NCI-H460 (cell line): Measurements from ENCODE around the gene ZMPSTE24. TPM values are rescaled to one million over a fixed set of nuclear protein-coding genes. Genes with fewer than 3 reads are reported as not detected.
"Not testable (repeated sequence)": the region's sequence is repeated elsewhere in the genome, so short reads cannot be mapped to it uniquely, and the experiment has no call there.

ENCODE experiments used
- DNase-seq: peaks from one replicate; pipeline ENCODE4 v3.0.0-alpha.2; 2016; ENCODE audit warnings: low read depth; ENCODE audit errors: extremely low read depth
- total RNA-seq: library from RNA; depleted of rRNA; stranded (reverse); fragments of >200 nt; shearing (Covaris generic); gene quantifications from 2 replicates; pipeline ENCODE4 v1.2.3, GENCODE V29; 2014; rRNA removed

Gene ZMPSTE24
- total RNA-seq, 1 experiment from 2014 or later, result 92.2 TPM

- no peak for DNase-seq
These were observed 58.8 kb downstream of the ZMPSTE24 start, which contains the start of gene COL9A2 for GRCh38 chr1:40316595-40317393. TSS of gene COL9A2 (minus strand) at chr1:40317286. CDS start at chr1:40317197, 89 bp downstream.

GRCh38 chr1:40317394-40318074 lies 59.5 kb downstream of the ZMPSTE24 start:
- no peak for DNase-seq

GRCh38 chr1:40318476-40318875 lies 60.4 kb downstream of the ZMPSTE24 start:
- no peak for DNase-seq

GRCh38 chr1:40318970-40319621 lies 61.1 kb downstream of the ZMPSTE24 start:
- no peak for DNase-seq

GRCh38 chr1:40331403-40331802 lies 73.4 kb downstream of the ZMPSTE24 start:
- DNase-seq, result not testable (repeated sequence)

GRCh38 chr1:40332695-40333094 lies 74.7 kb downstream of the ZMPSTE24 start:
- DNase-seq, result no peak

GRCh38 chr1:40337443-40337842 lies 79.4 kb downstream of the ZMPSTE24 start:
- DNase-seq, result no peak

- DNase-seq, result peak; percentile 62
These were observed 80.8 kb downstream of the ZMPSTE24 start for GRCh38 chr1:40338745-40339419.

GRCh38 chr1:40339420-40340323 lies 81.6 kb downstream of the ZMPSTE24 start:
- DNase-seq, result no peak

- no peak for DNase-seq
These were observed 83.7 kb downstream of the ZMPSTE24 start for GRCh38 chr1:40341491-40342380.

- not testable (repeated sequence) for DNase-seq
These were observed 84.3 kb downstream of the ZMPSTE24 start for GRCh38 chr1:40342381-40342717.

Other genes starting within 250 kb of the ZMPSTE24 start
- gene CAP1, start 217.5 kb upstream of the ZMPSTE24 start, total RNA-seq, result 155 and 163 TPM in 2 replicates
- gene PPT1, start 161.0 kb upstream of the ZMPSTE24 start, total RNA-seq, result 149 and 152 TPM in 2 replicates
- 10.9 and 11.7 TPM in 2 replicates for gene RLF, start 96.8 kb upstream of the ZMPSTE24 start, total RNA-seq
- gene TMCO2, start 10.3 kb upstream of the ZMPSTE24 start, total RNA-seq, result not detected in 2 replicates
- 0.50 and 0.61 TPM in 2 replicates for gene COL9A2, start 59.0 kb downstream of the ZMPSTE24 start, total RNA-seq
- gene SMAP2, start 115.5 kb downstream of the ZMPSTE24 start, total RNA-seq, result 9.5 and 11.6 TPM in 2 replicates
- gene ZFP69B, start 192.2 kb downstream of the ZMPSTE24 start, total RNA-seq, result 8.9 and 12.2 TPM in 2 replicates
- gene ZFP69, start 219.1 kb downstream of the ZMPSTE24 start, total RNA-seq, result 5.1 and 6.0 TPM in 2 replicates